GM19463 (cell line): Measurements from ENCODE around the gene CDH22.

Experiments
- ATAC-seq: cut with Tn5 transposase; IDR thresholded peaks from one replicate; pipeline ENCODE4 v1.9.1; 2021; ENCODE audit warnings: mild to moderate bottlenecking, moderate library complexity; ENCODE audit not compliant: unreplicated experiment

CDH22 gene

DNA sequence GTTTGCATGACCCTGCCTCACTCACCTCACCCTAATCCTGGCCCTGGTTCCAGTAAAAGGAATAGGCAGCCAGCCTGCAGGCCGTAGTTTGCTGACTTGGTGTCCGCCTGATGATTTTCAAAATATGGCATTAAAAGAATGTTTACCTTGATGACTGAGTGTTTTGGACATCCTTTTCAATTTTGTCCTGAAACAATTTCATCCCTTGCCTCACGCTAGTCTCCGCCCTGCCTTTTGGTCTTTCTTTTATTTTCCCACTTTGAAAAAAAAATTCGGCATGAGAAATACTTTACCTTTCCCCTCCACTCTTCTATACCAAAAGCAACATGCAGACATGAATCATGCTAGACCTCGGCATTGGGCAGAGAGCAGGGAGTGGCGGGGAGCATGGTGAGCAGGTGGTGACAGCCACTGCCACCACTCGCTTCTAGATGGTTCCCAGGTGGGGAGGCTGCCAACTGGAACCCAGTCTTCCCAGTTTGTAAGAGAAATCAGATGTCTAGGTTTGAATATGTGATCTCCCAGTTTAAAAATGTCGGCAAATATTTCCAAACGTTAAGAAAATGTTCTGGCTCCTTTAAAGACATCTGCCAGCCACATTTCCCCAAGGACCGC lies 180.8 kb downstream of the CDH22 start:
- ATAC-seq, result no peak

DNA sequence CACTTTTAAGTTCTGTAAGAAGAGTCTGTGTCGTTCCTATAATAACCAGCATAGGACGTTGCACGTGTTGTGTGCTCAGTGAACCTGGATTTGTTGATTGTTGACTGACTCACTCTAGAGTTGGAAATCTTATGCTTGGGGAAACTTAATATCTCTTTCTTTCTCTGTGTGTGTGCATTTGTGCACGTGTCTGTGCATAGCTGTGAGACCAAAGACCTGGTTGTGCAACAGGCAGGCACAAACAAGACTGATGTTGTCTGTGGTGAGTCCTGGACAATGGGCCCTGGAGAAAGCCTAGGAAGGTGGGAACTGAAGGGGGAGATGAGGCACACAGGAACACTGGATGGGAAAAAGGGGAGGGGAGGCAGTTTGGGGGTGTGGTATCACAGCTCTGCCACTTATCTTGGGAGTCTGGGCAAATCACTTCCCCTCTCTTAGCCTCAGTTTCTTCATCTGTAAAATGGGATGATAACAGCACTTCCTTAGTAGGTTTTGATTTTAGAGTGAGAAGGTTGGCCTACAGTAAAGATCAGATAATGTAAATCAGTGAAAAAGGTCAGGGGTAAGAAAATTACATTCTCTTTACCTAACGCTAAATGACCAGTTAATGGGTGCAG lies 181.8 kb downstream of the CDH22 start:
- no peak for ATAC-seq
